OCI-LY7 (cell line): ENCODE results near the gene MCAT.
A peak's percentile ranks its signal among the peaks of the same experiment; 100 is the strongest.

ENCODE experiments used
- EZH2phosphoT487 ChIP-seq: fragments of 200-600 bp; sonication (generic); IDR thresholded peaks from 2 replicates; pipeline ENCODE4 v1.6.1; 2018; ENCODE audit warnings: low read depth, borderline replicate concordance, mild to moderate bottlenecking, mixed run types, antibody characterized with exemption, low read length, moderate library complexity, mixed read lengths
- TF ChIP-seq, protein P1 (sequence below): fragments of 200-600 bp; sonication (generic); conservative IDR thresholded peaks from 2 replicates; pipeline ENCODE4 v1.5.1; 2014; ENCODE audit warnings: mild to moderate bottlenecking, antibody characterized with exemption, low read length, moderate library complexity, mixed read lengths

DNA sequence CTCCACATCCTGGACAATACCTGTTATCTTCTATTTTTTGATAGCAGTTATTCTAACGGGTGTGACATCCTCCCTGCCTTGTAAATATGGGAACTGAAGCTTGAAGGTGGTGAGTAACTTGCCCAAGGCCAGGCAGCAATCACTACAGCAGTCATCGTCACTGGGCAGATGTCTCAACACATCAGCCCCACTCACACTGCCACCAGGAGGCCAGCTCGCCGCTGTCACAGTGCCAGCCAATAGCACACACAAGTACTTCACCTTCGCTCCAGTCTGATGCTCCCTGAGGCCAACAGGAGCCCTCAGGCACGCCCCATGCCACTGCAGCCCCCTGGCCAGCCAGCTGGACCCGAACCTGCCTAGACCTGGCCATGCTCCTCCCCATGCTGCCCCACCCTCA is 49.1 kb downstream of the MCAT start:
- TF ChIP-seq, protein P1, sequence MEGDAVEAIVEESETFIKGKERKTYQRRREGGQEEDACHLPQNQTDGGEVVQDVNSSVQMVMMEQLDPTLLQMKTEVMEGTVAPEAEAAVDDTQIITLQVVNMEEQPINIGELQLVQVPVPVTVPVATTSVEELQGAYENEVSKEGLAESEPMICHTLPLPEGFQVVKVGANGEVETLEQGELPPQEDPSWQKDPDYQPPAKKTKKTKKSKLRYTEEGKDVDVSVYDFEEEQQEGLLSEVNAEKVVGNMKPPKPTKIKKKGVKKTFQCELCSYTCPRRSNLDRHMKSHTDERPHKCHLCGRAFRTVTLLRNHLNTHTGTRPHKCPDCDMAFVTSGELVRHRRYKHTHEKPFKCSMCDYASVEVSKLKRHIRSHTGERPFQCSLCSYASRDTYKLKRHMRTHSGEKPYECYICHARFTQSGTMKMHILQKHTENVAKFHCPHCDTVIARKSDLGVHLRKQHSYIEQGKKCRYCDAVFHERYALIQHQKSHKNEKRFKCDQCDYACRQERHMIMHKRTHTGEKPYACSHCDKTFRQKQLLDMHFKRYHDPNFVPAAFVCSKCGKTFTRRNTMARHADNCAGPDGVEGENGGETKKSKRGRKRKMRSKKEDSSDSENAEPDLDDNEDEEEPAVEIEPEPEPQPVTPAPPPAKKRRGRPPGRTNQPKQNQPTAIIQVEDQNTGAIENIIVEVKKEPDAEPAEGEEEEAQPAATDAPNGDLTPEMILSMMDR, result peak; percentile 73
- no peak for TF ChIP-seq EZH2phosphoT487
